ENCODE measurements around the gene CSNK1G1.
"Not testable (repeated sequence)": the region's sequence is repeated elsewhere in the genome, so short reads cannot be mapped to it uniquely, and the experiment has no call there.

CSNK1G1 gene

DNA sequence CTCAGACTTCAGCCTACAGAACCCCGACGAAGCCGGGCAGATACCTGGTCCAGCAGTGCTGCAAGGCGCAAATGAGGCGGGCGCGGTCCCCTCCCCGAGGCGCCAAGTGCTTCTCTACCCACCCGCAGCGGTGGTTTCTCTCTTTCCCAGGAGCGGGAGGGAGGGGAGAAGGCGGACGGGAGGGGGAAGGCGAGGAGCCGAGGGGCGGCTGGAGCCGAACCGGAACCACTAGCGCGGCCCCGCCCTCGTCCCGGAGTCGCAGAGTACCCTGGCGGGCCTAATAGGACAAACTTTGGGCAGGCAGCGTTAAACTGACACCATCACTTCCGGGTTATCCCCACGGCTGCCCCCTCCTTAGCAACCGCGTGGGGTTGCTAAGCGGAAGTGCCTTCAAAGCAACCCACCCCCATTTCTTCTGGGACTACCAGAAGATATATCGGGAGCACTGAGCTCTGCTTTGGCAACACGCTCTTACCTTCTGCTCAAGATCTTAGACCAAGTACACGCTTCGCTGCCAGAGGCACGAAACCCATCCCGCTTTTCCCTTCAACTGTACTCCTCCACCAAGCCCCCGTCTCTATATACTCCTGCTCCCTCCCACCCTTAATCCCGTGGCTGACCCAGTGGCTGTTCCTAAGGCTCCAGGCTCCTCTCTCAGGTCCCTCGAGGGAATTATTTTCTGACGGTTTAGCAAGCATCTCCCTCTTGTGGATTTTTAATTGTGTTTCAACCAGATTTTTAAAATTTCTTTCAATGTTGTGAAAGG lies at the start of gene CSNK1G1:
Gene CSNK1G1, minus strand, starts transcription at position 230 of the 766 bp plus-strand sequence. CDS start 55,674 bp downstream, outside the sequence.
- peak; percentile 94 for DNase-seq

- no peak for DNase-seq
These were observed 44.6 kb upstream of the CSNK1G1 start for GRCh38 chr15:64400583-64400982.

DNA sequence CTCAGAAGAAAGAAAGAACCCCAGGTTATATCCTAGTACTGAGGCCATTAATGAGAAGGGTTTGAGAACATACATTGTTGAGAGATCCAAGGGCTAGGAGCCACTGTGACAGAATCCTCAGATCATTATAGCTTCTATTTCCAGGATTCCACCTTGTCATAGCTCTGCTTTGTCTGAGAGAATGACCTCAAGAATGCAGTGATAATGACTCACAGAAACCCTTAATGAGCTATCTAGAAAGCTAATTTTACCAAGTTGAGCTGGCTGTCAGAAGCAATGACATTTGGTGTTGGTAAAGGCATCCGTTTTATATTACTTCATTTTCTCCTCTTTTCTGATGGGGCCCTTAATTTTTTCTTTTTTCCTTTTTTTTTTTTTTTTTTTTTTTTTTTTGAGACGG lies 42.6 kb upstream of the CSNK1G1 start:
- DNase-seq: no peak

GRCh38 chr15:64396789-64397188 lies 40.8 kb upstream of the CSNK1G1 start:
- DNase-seq: no peak

GRCh38 chr15:64392471-64392870 lies 36.5 kb upstream of the CSNK1G1 start:
- not testable (repeated sequence) for DNase-seq

DNA sequence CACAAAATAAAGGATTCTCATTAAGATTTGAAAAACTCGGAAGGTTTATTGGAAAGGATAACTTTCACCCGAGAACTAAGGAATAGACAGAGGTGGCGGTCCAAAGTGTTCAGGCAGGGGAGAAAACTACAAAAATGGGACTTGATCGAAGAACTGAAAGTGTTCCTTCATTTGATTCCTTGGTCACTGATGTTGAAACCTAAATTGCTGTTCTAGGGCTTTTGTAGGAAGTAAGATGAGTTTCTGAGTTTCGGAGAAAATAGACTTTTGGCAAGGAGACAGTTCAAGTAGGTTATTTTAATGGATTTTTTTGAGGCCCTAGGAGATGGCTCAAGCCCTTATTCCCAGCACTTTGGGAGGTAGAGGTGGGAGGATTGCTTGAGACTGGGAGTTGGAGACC lies 33.1 kb upstream of the CSNK1G1 start:
- no peak for DNase-seq

GRCh38 chr15:64387562-64388168 lies 31.7 kb upstream of the CSNK1G1 start, which contains the start of gene TRIP4:
Gene TRIP4, plus strand, starts transcription at chr15:64387836. Its CDS starts 28 bp downstream, at chr15:64387864.
- DNase-seq: peak; percentile 91

GRCh38 chr15:64386291-64386690 lies 30.3 kb upstream of the CSNK1G1 start:
- DNase-seq: no peak

- no peak for DNase-seq
These were observed 27.8 kb upstream of the CSNK1G1 start for GRCh38 chr15:64383760-64384159.

- peak; percentile 82 for DNase-seq
These were observed 25.2 kb upstream of the CSNK1G1 start, which contains the start of gene PCLAF for GRCh38 chr15:64381000-64381751. Gene PCLAF, minus strand, starts transcription at chr15:64381441. Its CDS starts 70 bp downstream, at chr15:64381371.

- not testable (repeated sequence) for DNase-seq
These were observed 24.3 kb upstream of the CSNK1G1 start for GRCh38 chr15:64380130-64380870.

GRCh38 chr15:64379216-64379960 lies 23.4 kb upstream of the CSNK1G1 start:
- DNase-seq: no peak

GRCh38 chr15:64373360-64373759 lies 17.4 kb upstream of the CSNK1G1 start:
- no peak for DNase-seq

DNA sequence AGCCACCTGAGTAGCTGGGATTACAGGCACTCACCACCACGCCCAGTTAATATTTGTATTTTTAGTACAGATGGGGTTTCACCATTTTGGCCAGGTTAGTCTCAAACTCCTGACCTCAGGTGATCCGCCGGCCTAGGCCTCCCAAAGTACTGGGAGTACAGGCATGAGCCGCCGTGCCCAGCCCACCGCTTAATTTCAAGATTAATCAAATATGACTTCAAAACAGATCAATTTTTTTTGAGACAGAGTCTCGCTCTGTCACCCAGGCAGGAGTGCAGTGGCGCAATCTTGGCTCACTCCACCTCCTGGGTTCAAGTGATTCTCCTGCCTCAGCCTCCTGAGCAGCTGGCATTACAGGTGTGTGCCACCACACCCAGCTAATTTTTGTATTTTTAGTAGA lies 15.4 kb upstream of the CSNK1G1 start:
- DNase-seq: not testable (repeated sequence)

DNA sequence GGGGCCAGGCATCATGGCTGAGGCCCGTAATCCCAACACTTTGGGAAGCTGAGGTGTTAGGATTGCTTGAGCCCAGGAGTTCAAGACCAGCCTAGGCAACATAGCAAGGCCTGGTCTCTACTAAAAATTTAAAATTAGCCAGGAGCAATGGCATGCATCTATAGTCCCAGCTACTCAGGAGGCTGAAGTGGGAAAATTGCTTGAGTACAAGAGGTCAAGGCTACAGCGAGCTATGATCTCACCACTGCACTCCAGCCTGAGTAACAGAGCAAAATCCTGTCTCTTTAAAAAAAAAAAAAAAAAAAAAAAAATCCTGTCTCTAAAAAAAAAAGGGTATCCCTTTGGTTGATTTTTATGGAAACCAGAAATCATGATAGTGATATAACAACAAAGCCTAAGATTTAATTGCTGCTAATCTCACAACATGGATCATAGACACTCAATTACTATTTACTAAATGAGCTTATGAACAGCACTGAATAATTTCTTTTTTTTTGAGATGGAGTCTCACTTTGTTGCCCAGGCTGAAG lies 13.2 kb upstream of the CSNK1G1 start:
- peak; percentile 5 for DNase-seq

- no peak for DNase-seq
These were observed 5.3 kb upstream of the CSNK1G1 start for GRCh38 chr15:64361259-64361658.

DNA sequence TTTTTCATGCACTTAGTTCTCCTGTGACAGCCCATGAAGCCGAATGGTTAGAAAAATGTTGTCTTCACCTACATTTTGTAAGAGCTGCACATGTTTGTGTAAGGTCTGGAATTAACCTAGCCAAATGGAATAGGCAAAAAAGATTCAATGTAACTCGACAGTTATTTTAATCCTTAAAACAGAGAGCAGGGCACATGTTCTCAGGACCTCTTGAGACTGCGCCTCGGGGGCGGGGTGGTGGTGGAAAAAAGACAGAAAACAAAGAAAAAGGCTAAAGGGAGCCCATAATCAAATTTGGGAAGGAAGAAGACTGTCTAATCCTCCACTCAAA lies 702 bp upstream of the CSNK1G1 start:
- no peak for DNase-seq

GRCh38 chr15:64355348-64355943 lies 527 bp downstream of the CSNK1G1 start:
- DNase-seq: no peak

GRCh38 chr15:64354688-64355344 lies 1.2 kb downstream of the CSNK1G1 start:
- peak; percentile 36 for DNase-seq

- no peak for DNase-seq
These were observed 4.7 kb downstream of the CSNK1G1 start for GRCh38 chr15:64351265-64351664.

GRCh38 chr15:64349375-64349774 lies 6.6 kb downstream of the CSNK1G1 start:
- DNase-seq: no peak

All from NCI-H2227 treated with DMSO at 0.1 percent for 48 hours (cell line).